Muscle layer of colon (tissue), 2 donors: Measurements from ENCODE around the gene RASA4B.
"Not testable (repeated sequence)": the region's sequence is repeated elsewhere in the genome, so short reads cannot be mapped to it uniquely, and the experiment has no call there.

Experiments
- H3K27ac ChIP-seq: one replicate; pipeline ENCODE4 v1.7.0; 2013; ENCODE audit warnings: low read depth, mild to moderate bottlenecking, low read length, moderate library complexity
- H3K27me3 ChIP-seq, 2 donors: one replicate each; pipeline ENCODE4 v1.7.0; 2013; ENCODE audit warnings: low read length in 2 of 2, mild to moderate bottlenecking in 2 of 2; ENCODE audit not compliant: insufficient read depth in 2 of 2, control insufficient read depth in 1 of 2
- H3K36me3 ChIP-seq: one replicate; pipeline ENCODE4 v1.7.0; 2013; ENCODE audit warnings: mild to moderate bottlenecking, low read length; ENCODE audit not compliant: insufficient read depth
- H3K4me1 ChIP-seq: one replicate; pipeline ENCODE4 v1.7.0; 2013; ENCODE audit warnings: mild to moderate bottlenecking, low read length; ENCODE audit not compliant: insufficient read depth
- H3K4me3 ChIP-seq, 2 donors: one replicate each; pipeline ENCODE4 v1.7.0; 2013; ENCODE audit warnings: low read length in 2 of 2, low read depth in 1 of 2, mild to moderate bottlenecking in 1 of 2, moderate library complexity in 1 of 2
- H3K9ac ChIP-seq: one replicate; pipeline ENCODE4 v1.7.0; 2013; ENCODE audit warnings: low read length
- H3K9me3 ChIP-seq: one replicate; pipeline ENCODE4 v1.7.0; 2013; ENCODE audit warnings: mild to moderate bottlenecking, low read length
- donor health status: abdominal sarcoma.
- donor health status: Adenocarcinoma of cecum.

RASA4B gene

GRCh38 chr7:102505298-102506185 lies 12.0 kb downstream of the RASA4B start:
- not testable (repeated sequence) for H3K36me3 ChIP-seq, H3K9me3 ChIP-seq, H3K4me1 ChIP-seq, H3K27me3 ChIP-seq, H3K9ac ChIP-seq, H3K4me3 ChIP-seq, H3K27ac ChIP-seq

GRCh38 chr7:102503141-102503540 lies 14.4 kb downstream of the RASA4B start:
- H3K36me3 ChIP-seq, H3K27me3 ChIP-seq, H3K9ac ChIP-seq, H3K4me3 ChIP-seq, H3K27ac ChIP-seq, H3K9me3 ChIP-seq, H3K4me1 ChIP-seq: not testable (repeated sequence)

GRCh38 chr7:102498321-102498720 lies 19.3 kb downstream of the RASA4B start:
- not testable (repeated sequence) for H3K27me3 ChIP-seq, H3K36me3 ChIP-seq, H3K9me3 ChIP-seq, H3K9ac ChIP-seq, H3K4me1 ChIP-seq, H3K4me3 ChIP-seq, H3K27ac ChIP-seq

GRCh38 chr7:102497308-102497707 lies 20.3 kb downstream of the RASA4B start:
- H3K9ac ChIP-seq, H3K4me1 ChIP-seq, H3K27me3 ChIP-seq, H3K27ac ChIP-seq, H3K4me3 ChIP-seq, H3K9me3 ChIP-seq, H3K36me3 ChIP-seq: not testable (repeated sequence)

- H3K9ac ChIP-seq = not testable (repeated sequence)
Observed at GRCh38 chr7:102496861-102497260, 20.7 kb downstream of the RASA4B start.

GRCh38 chr7:102494473-102495149 lies 23.0 kb downstream of the RASA4B start:
- not testable (repeated sequence) for H3K4me3 ChIP-seq, H3K4me1 ChIP-seq, H3K36me3 ChIP-seq, H3K27me3 ChIP-seq, H3K27ac ChIP-seq, H3K9me3 ChIP-seq, H3K9ac ChIP-seq

More at GRCh38 chr7:102496861-102497260, 20.7 kb downstream of the RASA4B start:
- H3K27me3 ChIP-seq, H3K4me1 ChIP-seq, H3K27ac ChIP-seq, H3K4me3 ChIP-seq, H3K9me3 ChIP-seq, H3K36me3 ChIP-seq: not testable (repeated sequence)

GRCh38 chr7:102494026-102494425 lies 23.6 kb downstream of the RASA4B start:
- H3K4me3 ChIP-seq = not testable (repeated sequence)

GRCh38 chr7:102493220-102493935 lies 24.2 kb downstream of the RASA4B start:
- H3K27me3 ChIP-seq, H3K36me3 ChIP-seq, H3K4me3 ChIP-seq, H3K9ac ChIP-seq, H3K27ac ChIP-seq, H3K4me1 ChIP-seq, H3K9me3 ChIP-seq: not testable (repeated sequence)

More at GRCh38 chr7:102494026-102494425, 23.6 kb downstream of the RASA4B start:
- not testable (repeated sequence) for H3K9ac ChIP-seq, H3K4me1 ChIP-seq, H3K36me3 ChIP-seq, H3K9me3 ChIP-seq, H3K27ac ChIP-seq, H3K27me3 ChIP-seq

- H3K36me3 ChIP-seq, H3K4me1 ChIP-seq, H3K4me3 ChIP-seq, H3K9me3 ChIP-seq, H3K9ac ChIP-seq, H3K27me3 ChIP-seq, H3K27ac ChIP-seq: not testable (repeated sequence)
Observed at GRCh38 chr7:102490529-102491075, 27.0 kb downstream of the RASA4B start.

GRCh38 chr7:102484317-102484716 lies 33.3 kb downstream of the RASA4B start:
- H3K9me3 ChIP-seq, H3K27ac ChIP-seq, H3K9ac ChIP-seq, H3K4me1 ChIP-seq, H3K27me3 ChIP-seq, H3K4me3 ChIP-seq, H3K36me3 ChIP-seq: not testable (repeated sequence)

GRCh38 chr7:102481962-102482361 lies 35.6 kb downstream of the RASA4B start:
- not testable (repeated sequence) for H3K9ac ChIP-seq, H3K4me1 ChIP-seq, H3K27me3 ChIP-seq, H3K4me3 ChIP-seq, H3K27ac ChIP-seq, H3K36me3 ChIP-seq, H3K9me3 ChIP-seq
